GM12872 (cell line): ENCODE data around the gene USP36.
A peak's percentile ranks its signal among the peaks of the same experiment; 100 is the strongest.

ENCODE experiments used
- CTCF ChIP-seq: IDR thresholded peaks from 3 replicates; pipeline ENCODE4 v1.5.1; 2011; ENCODE audit warnings: low read depth, mild to moderate bottlenecking, low read length, moderate library complexity; ENCODE audit not compliant: insufficient read depth

USP36 gene

GRCh38 chr17:78828470-78829185 lies 12.0 kb downstream of the USP36 start:
- 0 out of 3 replicates have a peak, but pooled peaks have one; percentile 5 for TF ChIP-seq CTCF

DNA sequence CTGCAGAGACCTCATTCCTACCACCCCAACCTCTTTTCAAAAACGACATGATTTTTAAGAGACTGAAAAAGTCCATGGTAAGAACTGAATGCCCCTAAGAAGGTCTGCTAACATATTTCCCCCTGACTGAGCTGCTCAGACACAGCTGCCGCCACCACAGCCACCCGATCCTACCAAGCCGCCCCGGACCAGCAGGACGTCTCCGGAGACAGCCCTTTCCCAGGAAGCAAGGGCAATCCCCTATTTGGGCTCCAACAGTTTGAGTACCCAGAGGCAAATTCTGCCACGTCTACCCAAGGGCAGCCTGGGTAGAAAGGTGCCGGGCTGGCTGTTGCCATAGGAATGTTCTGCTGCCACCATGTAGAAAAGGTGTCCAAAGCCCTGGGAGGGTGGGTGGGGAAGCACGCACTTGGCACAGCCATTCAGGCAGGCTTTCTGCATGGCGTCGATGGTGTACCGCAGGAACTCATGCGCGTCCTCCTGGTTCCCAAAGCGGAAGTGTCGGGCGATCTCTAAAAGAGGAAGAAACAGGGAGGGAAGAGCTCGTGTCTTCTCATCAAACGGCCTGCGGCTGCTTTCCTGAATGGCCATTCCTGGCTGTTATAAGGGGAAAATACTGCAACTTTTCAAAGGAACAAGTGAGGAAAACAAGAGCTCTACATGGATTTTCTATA lies 13.6 kb downstream of the USP36 start:
- TF ChIP-seq CTCF, result no peak

DNA sequence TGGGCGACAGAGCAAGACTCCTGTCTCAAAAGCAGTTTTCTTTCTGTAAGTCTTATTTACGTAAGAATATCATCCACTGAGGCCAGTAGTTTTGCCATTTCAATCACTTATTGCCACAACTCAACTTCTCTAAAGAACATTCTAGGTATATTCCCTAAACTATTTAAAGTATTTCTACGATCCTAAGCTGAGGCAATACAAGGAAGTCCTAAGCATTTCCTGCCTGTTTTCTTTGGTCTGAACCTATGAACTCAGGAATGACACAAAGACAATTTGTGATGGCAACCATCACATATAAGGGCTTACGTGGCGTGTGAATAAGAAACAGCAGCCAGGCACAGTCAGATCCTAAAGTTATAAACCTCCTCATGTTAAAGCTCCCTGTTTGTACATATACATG lies 14.2 kb downstream of the USP36 start:
- TF ChIP-seq CTCF, result no peak

DNA sequence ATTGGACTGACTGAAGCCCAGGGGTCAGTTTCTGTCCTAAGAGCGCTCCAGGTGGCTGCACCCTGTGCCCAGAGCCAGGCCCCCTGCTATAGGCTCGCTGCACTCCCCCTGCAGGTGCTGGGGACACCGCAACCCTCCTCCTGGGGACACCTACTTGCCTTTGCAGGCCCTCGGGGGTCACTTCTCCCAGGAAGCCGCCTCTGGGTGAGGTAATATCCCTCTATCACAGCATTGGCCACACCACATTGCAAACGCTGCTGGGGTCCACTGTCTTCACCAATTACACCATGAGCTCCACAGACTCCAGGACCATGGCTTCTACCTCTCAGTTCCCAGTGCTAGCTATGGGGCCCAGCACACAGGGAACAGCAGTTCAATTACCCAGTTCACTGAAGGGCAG lies 14.9 kb downstream of the USP36 start:
- no peak for TF ChIP-seq CTCF

- no peak for TF ChIP-seq CTCF
Observed at GRCh38 chr17:78824240-78824639, 16.4 kb downstream of the USP36 start.

DNA sequence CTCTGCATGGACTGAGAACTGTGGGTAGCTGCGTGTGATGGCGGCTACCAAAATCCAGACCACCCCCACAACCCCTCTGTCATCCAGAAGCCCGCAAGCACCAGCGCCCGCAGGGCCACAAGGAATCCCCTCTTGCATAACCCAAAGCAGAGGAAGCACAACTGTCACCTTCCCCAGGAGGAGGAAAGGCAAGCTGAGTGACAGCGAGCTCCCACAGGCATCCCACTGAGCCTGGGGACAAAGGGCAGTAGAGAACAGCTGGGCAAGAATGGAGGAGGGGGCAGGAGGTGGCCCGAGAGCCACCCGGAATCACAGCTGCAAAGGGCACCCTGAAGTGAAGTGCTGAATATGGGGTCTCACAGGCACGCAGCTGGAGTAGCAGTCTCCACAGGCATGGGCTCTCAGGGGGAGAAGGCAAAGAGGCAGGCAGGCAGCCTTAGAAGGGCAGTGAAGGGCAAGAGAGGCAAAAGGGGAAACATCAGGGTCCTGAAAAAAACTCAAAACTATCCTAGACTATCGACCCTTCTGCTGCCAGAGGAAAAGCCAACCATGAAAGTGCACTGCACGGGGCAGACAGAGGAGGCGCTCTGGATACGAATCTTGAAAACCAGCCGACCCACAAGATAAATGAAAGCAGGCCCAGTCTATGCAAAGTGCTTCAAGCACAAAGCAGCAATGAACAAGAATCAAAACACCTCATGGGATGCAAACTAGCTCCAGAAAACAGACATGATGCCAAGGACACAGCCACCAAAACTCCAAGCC lies 17.1 kb downstream of the USP36 start:
- TF ChIP-seq CTCF, result 0 out of 3 replicates have a peak, but pooled peaks have one; percentile 19

DNA sequence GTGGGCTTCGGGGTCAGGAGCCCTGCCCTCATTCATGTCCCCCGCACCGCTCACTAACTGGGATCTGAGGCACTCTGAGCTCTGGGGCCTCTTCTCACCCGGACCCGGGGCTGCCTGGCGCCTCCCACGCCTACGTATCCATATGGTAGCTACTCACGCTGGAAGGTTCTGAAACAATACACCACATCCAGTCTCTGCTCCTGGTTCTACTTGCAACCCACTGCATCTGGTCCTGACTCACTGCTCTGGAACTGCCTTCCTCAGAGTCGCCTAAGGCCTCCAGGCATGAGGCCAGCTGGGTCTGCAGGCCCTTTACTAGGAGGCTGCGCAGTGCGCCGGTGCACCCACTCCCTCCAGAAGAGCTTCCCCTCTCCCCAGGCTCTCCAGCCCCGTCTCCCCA lies 18.1 kb downstream of the USP36 start:
- no peak for TF ChIP-seq CTCF
